ENCODE data around the gene LLGL2. TPM values are rescaled to one million over a fixed set of nuclear protein-coding genes. Genes with fewer than 3 reads are reported as not detected.

Gene LLGL2
- total RNA-seq, 1 experiment from 2014 or later = 156 TPM

DNA sequence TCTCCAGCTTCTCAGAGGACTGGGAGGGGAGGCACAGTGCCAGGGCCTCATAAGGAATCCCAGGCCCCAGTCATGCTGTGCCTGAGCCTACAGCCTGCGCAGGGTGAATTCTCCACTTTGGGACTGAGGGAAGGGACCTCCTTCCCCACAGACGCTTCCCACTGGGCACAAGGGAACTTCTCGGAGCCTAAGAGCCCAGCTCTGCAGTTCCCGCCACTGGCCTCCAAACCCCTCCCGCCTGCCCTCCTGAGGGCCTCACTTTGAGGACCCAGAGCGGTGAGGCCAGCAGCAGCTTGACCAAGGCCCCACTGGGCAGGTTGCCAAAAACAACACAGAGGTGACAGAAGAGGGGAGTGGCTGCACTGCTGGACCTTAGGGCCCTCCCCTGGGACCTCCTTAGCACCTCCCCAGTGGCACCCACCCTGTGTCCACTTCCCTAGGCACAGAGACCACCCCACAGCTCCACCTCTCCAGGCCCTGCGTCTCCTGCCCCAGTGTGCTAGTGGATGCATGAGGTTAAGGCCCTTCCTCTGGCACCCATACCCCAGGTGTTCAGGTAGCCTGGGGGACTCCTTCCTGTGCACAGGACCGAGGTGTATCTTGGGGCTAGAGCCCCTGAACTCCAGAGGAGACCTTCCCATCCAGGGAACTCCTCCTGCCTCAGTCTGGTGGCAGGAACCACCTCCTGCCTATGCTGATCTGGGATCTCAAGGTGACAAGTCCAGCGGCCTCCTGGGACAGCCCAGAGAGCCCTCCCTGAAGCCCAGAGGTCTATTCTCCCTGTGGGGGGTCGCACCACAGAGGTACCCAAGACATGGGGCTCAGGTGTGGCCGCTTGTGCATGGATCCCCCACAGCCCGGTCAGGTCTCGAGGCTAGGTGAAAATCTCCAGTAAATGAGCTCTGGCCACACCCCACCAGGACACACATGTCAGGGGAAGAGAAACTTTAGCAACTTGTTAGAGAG, 13.6 kb upstream of the LLGL2 start:
- peaks cover 23% of the 10 kb centered on the region; the same call in 1 of the 2 replicates for H3F3A ChIP-seq (ENCODE audit: insufficient read depth, low read depth)
- no peaks in the 10 kb centered on the region for H3K9me2 ChIP-seq (ENCODE audit: insufficient read depth)
- BruUV-seq (replicated peaks) = no TSS peak
- no peaks in the 10 kb centered on the region for H3K36me3 ChIP-seq (ENCODE audit: low read depth)
- CTCF ChIA-PET = interaction anchor here (0.5 to 0.7 kb wide), 3 partner anchors 17 to 457 kb away, joined by 3 read pairs; no protein-coding TSS in a partner anchor
- H3K4me1 ChIP-seq (replicated peaks; ENCODE audit: insufficient read depth) = peaks cover 34% of the 10 kb centered on the region
- peak; percentile 46 to 74 for DNase-seq
- TF ChIP-seq EZH2 (IDR thresholded peaks at IDR 0.05; ENCODE audit: low read depth) = no peak
- TF ChIP-seq, protein P1, sequence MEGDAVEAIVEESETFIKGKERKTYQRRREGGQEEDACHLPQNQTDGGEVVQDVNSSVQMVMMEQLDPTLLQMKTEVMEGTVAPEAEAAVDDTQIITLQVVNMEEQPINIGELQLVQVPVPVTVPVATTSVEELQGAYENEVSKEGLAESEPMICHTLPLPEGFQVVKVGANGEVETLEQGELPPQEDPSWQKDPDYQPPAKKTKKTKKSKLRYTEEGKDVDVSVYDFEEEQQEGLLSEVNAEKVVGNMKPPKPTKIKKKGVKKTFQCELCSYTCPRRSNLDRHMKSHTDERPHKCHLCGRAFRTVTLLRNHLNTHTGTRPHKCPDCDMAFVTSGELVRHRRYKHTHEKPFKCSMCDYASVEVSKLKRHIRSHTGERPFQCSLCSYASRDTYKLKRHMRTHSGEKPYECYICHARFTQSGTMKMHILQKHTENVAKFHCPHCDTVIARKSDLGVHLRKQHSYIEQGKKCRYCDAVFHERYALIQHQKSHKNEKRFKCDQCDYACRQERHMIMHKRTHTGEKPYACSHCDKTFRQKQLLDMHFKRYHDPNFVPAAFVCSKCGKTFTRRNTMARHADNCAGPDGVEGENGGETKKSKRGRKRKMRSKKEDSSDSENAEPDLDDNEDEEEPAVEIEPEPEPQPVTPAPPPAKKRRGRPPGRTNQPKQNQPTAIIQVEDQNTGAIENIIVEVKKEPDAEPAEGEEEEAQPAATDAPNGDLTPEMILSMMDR (conservative IDR thresholded peaks at IDR 0.05) = no peak
- no peak overlapping the region for H2AFZ ChIP-seq
- no peaks in the 10 kb centered on the region for H3K9me3 ChIP-seq (ENCODE audit: insufficient read depth, low read depth)
- peaks cover 16% of the 10 kb centered on the region for H3K79me2 ChIP-seq (ENCODE audit: low read depth)
- peaks cover 15% of the 10 kb centered on the region for H4K20me1 ChIP-seq (ENCODE audit: insufficient read depth)
- POLR2A ChIA-PET (ENCODE audit: unreplicated experiment) = interaction anchor here (0.5 to 0.7 kb wide), 3 partner anchors 82 to 122 kb away, joined by 4 to 9 read pairs (median 6); no protein-coding TSS in a partner anchor
- intact Hi-C loops (cut with micrococcal nuclease; ENCODE audit: unreplicated experiment) = loop anchor here (10.0 kb wide), 1 partner anchor 247 kb away; the partner anchor contains the start of genes GGA3 and MRPS7
- peak overlapping the region; percentile 21 for H3K4me2 ChIP-seq
- no peak overlapping the region for H3K27ac ChIP-seq
- H3K4me3 ChIP-seq = no peak overlapping the region
- H3K27me3 ChIP-seq (ENCODE audit: insufficient read depth, low read depth) = no peaks in the 10 kb centered on the region

DNA sequence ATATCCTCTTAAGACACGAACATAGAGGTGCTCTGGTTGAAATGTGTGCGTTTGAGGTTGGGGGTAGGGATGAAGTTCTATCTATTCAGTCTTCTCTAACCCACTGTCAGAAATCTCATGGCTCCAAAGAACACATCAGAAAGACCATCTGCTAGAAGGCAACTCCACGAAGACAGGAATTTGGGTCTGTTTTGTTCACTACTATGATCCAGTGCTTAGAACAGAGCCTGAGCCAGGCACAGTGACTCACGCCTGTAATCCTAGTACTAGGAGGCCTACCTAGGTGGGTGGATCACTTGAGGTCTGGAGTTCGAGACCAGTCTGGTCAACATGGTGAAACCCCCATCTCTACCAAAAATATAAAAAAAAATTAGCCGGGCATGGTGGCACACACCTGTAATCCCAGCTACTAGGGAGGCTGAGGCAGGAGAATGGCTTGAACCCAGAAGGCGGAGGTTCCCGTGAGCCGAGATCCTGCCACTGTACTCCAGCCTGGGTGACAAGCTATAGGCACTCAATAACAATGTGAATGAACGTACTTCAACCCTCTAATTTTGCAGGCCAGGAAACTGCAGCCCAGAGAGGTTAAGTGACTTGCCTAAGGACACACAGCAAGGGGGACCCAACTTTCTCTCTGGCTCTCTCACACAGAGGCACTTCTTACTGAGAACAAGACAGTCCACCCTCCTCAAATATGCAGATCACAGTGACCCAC, 12.4 kb upstream of the LLGL2 start:
- no peak for TF ChIP-seq EZH2 (IDR thresholded peaks at IDR 0.05; ENCODE audit: low read depth)
- TF ChIP-seq, protein P1 (conservative IDR thresholded peaks at IDR 0.05) = no peak
- DNase-seq = no peak

DNA sequence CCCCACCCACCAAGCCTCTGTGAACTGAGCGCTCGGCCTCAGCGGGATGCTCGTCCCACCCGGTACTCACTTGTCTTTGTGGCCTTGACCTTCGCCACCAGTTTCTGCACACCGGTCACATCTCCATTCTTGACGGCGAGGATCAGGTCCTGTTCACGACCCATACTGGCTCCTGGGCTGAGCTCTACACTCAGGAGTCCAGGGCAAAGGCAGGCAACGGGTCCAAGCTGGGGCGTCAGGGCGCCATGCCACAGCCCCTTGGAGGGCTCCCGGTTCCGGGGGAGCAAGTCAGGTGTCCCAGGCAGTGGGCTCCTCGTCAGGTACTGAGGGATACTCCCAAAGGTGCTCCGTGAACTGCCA, 11.9 kb upstream of the LLGL2 start:
- CTCF ChIA-PET = interaction anchor here (0.6 kb wide), 1 partner anchor 89 kb away, joined by 5 read pairs; no protein-coding TSS in a partner anchor
- TF ChIP-seq, protein P1 (conservative IDR thresholded peaks at IDR 0.05) = no peak
- TF ChIP-seq EZH2 (IDR thresholded peaks at IDR 0.05; ENCODE audit: low read depth) = no peak
- Histone ChIP-seq H4K20me1 (ENCODE audit: insufficient read depth) (peaks cover 23% of the 10 kb centered on the region), H2AFZ (no peak overlapping the region), H3K4me2 (peak overlapping the region; percentile 91), H3K4me1 (replicated peaks; ENCODE audit: insufficient read depth) (peaks cover 46% of the 10 kb centered on the region), H3K36me3 (ENCODE audit: low read depth) (no peaks in the 10 kb centered on the region), H3K9me2 (ENCODE audit: insufficient read depth) (no peaks in the 10 kb centered on the region), H3K27me3 (ENCODE audit: insufficient read depth, low read depth) (no peaks in the 10 kb centered on the region), H3K9me3 (ENCODE audit: insufficient read depth, low read depth) (no peaks in the 10 kb centered on the region), H3K79me2 (ENCODE audit: low read depth) (peaks cover 32% of the 10 kb centered on the region), H3K4me3 (no peak overlapping the region), H3F3A (ENCODE audit: insufficient read depth, low read depth) (peaks cover 32% of the 10 kb centered on the region; the same call in 1 of the 2 replicates), H3K27ac (no peak overlapping the region)
- no TSS peak for BruUV-seq (replicated peaks)
- no peak for DNase-seq
- intact Hi-C loops (cut with micrococcal nuclease; ENCODE audit: unreplicated experiment) = loop anchor here (10.0 kb wide), 1 partner anchor 249 kb away; the partner anchor contains the start of genes GGA3 and MRPS7
- POLR2A ChIA-PET (ENCODE audit: unreplicated experiment) = interaction anchor here (1.1 kb wide), 1 partner anchor 12 kb away, joined by 3 read pairs; the partner anchor contains the start of gene LLGL2

More for the DNA sequence above, 12.4 kb upstream of the LLGL2 start:
- ChIA-PET CTCF (interaction anchor here (0.6 to 0.7 kb wide), 2 partner anchors 141 to 310 kb away, joined by 3 read pairs; no protein-coding TSS in a partner anchor), POLR2A (ENCODE audit: unreplicated experiment) (interaction anchor here (0.7 to 1.1 kb wide), 2 partner anchors 12 to 83 kb away, joined by 3 to 6 read pairs; partner anchors contain the start of gene LLGL2)
- Histone ChIP-seq H3K36me3 (ENCODE audit: low read depth) (no peaks in the 10 kb centered on the region), H3F3A (ENCODE audit: insufficient read depth, low read depth) (peaks cover 27% of the 10 kb centered on the region; the same call in 1 of the 2 replicates), H4K20me1 (ENCODE audit: insufficient read depth) (peaks cover 23% of the 10 kb centered on the region), H3K9me2 (ENCODE audit: insufficient read depth) (no peaks in the 10 kb centered on the region), H3K4me1 (replicated peaks; ENCODE audit: insufficient read depth) (peaks cover 44% of the 10 kb centered on the region), H3K27me3 (ENCODE audit: insufficient read depth, low read depth) (no peaks in the 10 kb centered on the region), H3K27ac (no peak overlapping the region), H3K79me2 (ENCODE audit: low read depth) (peaks cover 28% of the 10 kb centered on the region), H2AFZ (no peak overlapping the region), H3K4me2 (0 out of 2 replicates have a peak overlapping the region, but pooled peaks have one; percentile 21), H3K9me3 (ENCODE audit: insufficient read depth, low read depth) (no peaks in the 10 kb centered on the region), H3K4me3 (no peak overlapping the region)
- intact Hi-C loops (cut with micrococcal nuclease; ENCODE audit: unreplicated experiment) = loop anchor here (10.0 kb wide), 1 partner anchor 248 kb away; the partner anchor contains the start of genes GGA3 and MRPS7
- BruUV-seq (replicated peaks) = no TSS peak

All from PC-9 (cell line).